Testis (tissue), 2 donors: Measurements from ENCODE around the gene TOP3B.

Source experiments
- CTCF ChIP-seq, 3 experiments: fragments of 450-650 bp in 2 of 3; fragments of 200-600 bp in 1 of 3; sonication (generic) in 1 of 3; IDR thresholded peaks; one replicate each; pipeline ENCODE4 v1.5.1; 2016 to 2019; ENCODE audit warnings: antibody characterized with exemption in 3 of 3, mild to moderate bottlenecking in 2 of 3, moderate library complexity in 1 of 3
- POLR2A ChIP-seq: fragments of 450-650 bp; IDR thresholded peaks from one replicate; pipeline ENCODE4 v1.6.1; 2017; ENCODE audit warnings: antibody characterized with exemption, mild to moderate bottlenecking, moderate library complexity

DNA sequence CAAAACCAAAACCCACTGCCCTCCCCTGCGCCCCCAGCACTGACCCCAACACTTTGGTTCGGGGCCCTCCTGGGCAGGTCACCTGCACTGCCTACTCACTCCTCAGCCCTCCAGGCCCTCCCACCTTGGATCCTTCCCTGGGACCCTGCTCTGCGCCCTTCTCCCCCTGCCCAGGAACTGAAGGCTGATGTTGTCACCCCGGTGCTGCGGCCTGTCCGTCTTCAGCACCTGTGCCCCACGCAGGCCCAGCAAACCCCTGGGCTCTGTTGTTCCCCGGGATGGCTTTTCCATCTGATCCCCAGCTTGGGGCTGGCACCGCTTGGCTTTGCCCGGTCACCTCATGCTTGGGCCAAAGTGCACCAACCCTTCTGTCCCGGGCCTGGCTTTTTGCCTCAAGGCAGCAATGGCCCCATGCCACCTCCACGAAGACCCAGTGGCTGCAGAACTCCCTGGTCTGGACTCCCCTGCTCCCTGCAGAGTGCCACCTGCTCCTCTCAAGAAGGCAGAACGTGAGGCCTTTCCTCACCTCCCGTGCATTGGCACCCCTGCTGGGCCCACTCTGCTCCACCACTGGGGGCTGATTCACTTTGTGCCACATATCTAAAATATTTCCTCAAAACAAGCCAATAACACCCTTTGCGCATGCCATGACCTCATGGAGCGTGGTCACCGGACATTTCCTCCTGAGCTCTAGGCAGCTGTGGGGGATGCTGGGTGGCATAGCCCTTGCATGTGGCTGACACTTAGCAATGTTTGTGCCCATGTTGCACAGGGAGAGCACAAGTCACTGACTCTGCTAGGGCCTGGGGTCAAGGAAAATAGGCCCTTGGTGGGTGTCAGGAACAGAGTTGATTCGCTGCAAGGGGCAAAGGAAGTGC is 38.8 kb downstream of the TOP3B start:
- TF ChIP-seq CTCF (IDR thresholded peaks at IDR 0.05): no peak
- no peak for TF ChIP-seq POLR2A
